Gastrocnemius medialis (tissue), 4 donors: Measurements from ENCODE around the gene FTCD. TPM values are rescaled to one million over a fixed set of nuclear protein-coding genes. Genes with fewer than 3 reads are reported as not detected.

Experiments
- ATAC-seq, 2 donors: fragments of 150-250 bp; one replicate each; pipeline ENCODE4 v1.9.1; 2016
- DNase-seq, 2 donors: peaks; one replicate each; pipeline ENCODE4 v3.0.0-alpha.2; 2019
- H3K27ac ChIP-seq, 4 donors: fragments of 200-600 bp; sonication (generic); 1 replicate in 1 of 4; 2 replicates in 3 of 4; pipeline ENCODE4 v1.5.1; 2016 to 2018; ENCODE audit warnings: mild to moderate bottlenecking in 2 of 4, moderate library complexity in 1 of 4
- H3K27me3 ChIP-seq, 3 donors: fragments of 200-600 bp; sonication (generic) in 2 of 3; 1 replicate in 1 of 3; 2 replicates in 2 of 3; pipeline versions ENCODE4 v1.5.1 to v1.6.0; 2016 to 2019; ENCODE audit warnings: mild to moderate bottlenecking in 1 of 3, moderate library complexity in 1 of 3
- H3K36me3 ChIP-seq, 2 donors: fragments of 200-600 bp; sonication (generic) in 1 of 2; one replicate each; pipeline ENCODE4 v1.5.1; 2017 to 2018
- H3K4me1 ChIP-seq, 2 donors: fragments of 200-600 bp; sonication (generic) in 1 of 2; one replicate each; pipeline ENCODE4 v1.5.1; 2016 to 2017; ENCODE audit warnings: mild to moderate bottlenecking in 2 of 2
- H3K4me3 ChIP-seq, 4 donors: fragments of 200-600 bp; sonication (generic) in 3 of 4; 1 replicate in 1 of 4; 2 replicates in 3 of 4; pipeline ENCODE4 v1.5.1; 2016 to 2019; ENCODE audit warnings: mild to moderate bottlenecking in 2 of 4
- H3K9me3 ChIP-seq, 3 donors: fragments of 200-600 bp; sonication (generic) in 2 of 3; 1 replicate in 1 of 3; 2 replicates in 2 of 3; pipeline ENCODE4 v1.5.1; 2016 to 2019
- POLR2A ChIP-seq, 2 donors: fragments of 450-650 bp; IDR thresholded peaks; one replicate each; pipeline ENCODE4 v1.6.1; 2017; ENCODE audit warnings: antibody characterized with exemption in 2 of 2, mild to moderate bottlenecking in 2 of 2, moderate library complexity in 2 of 2
- in situ Hi-C, 4 donors: fragments of 200-750 bp; cut with MboI; loops; one replicate each; pipeline versions ENCODE4 v1.15.0 to v1.8.0; 2017; ENCODE audit warnings: low sequenced_read_pairs in 4 of 4
- intact Hi-C: fragments of 100-400 bp; cut with DNase I; formaldehyde crosslinking; loops from one replicate; pipeline ENCODE4 v1.15.1; 2023; ENCODE audit warnings: low total_unique reads
- total RNA-seq, 4 donors: library from RNA; depleted of rRNA; stranded (reverse); fragments of >200 nt; gene quantifications; one replicate each; pipeline versions ENCODE4 v1.1.0 to v1.2.3, GENCODE V29; 2016
- TF ChIP-seq, protein P1 (sequence below), 5 experiments: fragments of 450-650 bp in 3 of 5; fragments of 200-600 bp in 2 of 5; sonication (generic) in 2 of 5; IDR thresholded peaks in 4 of 5; conservative IDR thresholded peaks in 1 of 5; 1 replicate in 4 of 5; 2 replicates in 1 of 5; pipeline ENCODE4 v1.5.1; 2016 to 2019; ENCODE audit warnings: antibody characterized with exemption in 5 of 5, mild to moderate bottlenecking in 3 of 5, moderate library complexity in 3 of 5

FTCD gene
- total RNA-seq, 4 donors from 2014 or later: 0.33 to 0.95 TPM; not detected in 2

DNA sequence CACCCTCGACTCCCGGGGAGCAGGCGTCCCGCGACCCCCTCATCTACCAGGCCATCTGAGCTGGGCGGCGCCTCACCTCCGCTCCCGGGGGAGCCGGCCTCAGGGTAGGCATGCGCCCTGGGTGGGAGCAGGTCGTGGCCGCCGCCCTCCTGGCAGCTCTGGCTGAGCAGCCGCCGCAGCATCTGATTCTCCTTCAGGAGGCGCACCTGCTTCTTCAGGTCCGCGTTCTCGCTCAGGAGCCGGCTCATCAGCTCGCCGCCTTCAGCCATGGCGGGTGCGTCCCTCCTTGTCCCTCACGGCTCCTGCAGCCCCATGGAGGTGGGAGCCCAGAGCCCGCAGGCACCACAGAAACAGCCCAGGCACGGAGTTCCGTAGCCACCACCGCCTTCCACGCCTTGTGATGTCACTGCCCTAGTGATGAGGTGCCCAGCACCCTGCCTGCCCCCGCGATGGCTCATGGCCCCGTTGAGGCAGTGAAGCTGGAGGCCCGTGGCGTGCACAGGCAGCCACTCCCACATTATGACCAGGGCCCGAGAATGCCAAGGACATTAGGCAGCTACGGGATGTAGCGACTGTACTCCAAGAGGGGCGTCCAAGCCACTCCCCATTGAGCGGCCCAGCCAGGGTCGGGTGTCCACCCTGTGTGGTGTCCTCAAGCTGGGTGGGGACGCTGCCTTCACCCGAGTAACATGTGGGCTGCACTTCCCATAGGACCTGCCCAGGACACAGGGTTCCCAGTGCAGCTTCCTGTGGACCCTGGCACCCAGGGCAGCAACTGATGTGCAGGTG, 27.4 kb upstream of the FTCD start:
- no peak overlapping the region for H3K4me3 ChIP-seq
- H3K36me3 ChIP-seq: no peaks in the 10 kb centered on the region
- intact Hi-C loops (no loop called here), in situ Hi-C loops (no loop called here)
- DNase-seq: no peak
- peaks cover 4 to 13% of the 10 kb centered on the region in 2 donors for H3K4me1 ChIP-seq
- no peaks in the 10 kb centered on the region for H3K9me3 ChIP-seq
- no peak overlapping the region for H3K27ac ChIP-seq
- H3K27me3 ChIP-seq: no peaks in the 10 kb centered on the region
- no peak for TF ChIP-seq POLR2A (IDR thresholded peaks at IDR 0.05)
- TF ChIP-seq, protein P1, sequence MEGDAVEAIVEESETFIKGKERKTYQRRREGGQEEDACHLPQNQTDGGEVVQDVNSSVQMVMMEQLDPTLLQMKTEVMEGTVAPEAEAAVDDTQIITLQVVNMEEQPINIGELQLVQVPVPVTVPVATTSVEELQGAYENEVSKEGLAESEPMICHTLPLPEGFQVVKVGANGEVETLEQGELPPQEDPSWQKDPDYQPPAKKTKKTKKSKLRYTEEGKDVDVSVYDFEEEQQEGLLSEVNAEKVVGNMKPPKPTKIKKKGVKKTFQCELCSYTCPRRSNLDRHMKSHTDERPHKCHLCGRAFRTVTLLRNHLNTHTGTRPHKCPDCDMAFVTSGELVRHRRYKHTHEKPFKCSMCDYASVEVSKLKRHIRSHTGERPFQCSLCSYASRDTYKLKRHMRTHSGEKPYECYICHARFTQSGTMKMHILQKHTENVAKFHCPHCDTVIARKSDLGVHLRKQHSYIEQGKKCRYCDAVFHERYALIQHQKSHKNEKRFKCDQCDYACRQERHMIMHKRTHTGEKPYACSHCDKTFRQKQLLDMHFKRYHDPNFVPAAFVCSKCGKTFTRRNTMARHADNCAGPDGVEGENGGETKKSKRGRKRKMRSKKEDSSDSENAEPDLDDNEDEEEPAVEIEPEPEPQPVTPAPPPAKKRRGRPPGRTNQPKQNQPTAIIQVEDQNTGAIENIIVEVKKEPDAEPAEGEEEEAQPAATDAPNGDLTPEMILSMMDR (IDR thresholded peaks at IDR 0.05 in 4 of 5, conservative IDR thresholded peaks at IDR 0.05 in 1 of 5): no peak
- ATAC-seq: no peak

DNA sequence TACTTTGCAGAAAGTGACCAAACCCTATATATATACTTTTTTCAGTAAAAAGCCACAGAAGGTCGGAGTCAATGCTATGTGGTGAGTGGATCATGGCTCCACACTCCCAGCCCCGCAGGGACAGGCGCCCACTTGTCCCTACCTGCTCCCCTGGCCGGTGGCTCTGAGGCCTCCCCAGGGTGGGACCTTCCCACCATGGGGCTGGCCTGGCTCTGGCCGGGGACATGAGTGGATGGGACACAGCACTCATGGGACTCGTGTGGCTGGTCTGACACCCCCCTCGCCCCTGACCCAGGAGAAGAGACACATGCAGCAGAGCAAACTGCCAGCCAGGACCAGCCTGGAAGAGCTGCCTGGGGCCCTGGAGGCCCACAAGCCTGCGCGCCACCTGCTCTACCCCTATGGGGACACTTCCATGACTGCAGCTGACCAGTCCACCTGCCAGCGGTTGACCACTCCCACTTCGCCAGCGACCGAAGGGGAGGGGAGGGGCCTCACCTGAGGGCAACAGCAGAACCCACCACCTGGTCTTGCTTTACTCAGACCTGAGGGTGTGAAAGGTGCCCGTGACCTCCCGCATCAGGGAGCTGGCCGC, 26.7 kb upstream of the FTCD start:
- H3K4me1 ChIP-seq: peaks cover 0 to 12% of the 10 kb centered on the region in 2 donors
- no peak for ATAC-seq
- DNase-seq: no peak
- no peaks in the 10 kb centered on the region for H3K36me3 ChIP-seq
- in situ Hi-C loops (no loop called here), intact Hi-C loops (no loop called here)
- no peaks in the 10 kb centered on the region for H3K9me3 ChIP-seq
- TF ChIP-seq, protein P1 (IDR thresholded peaks at IDR 0.05 in 4 of 5, conservative IDR thresholded peaks at IDR 0.05 in 1 of 5): no peak
- no peak for TF ChIP-seq POLR2A (IDR thresholded peaks at IDR 0.05)
- H3K27ac ChIP-seq: no peak overlapping the region
- no peak overlapping the region for H3K4me3 ChIP-seq
- no peaks in the 10 kb centered on the region for H3K27me3 ChIP-seq

DNA sequence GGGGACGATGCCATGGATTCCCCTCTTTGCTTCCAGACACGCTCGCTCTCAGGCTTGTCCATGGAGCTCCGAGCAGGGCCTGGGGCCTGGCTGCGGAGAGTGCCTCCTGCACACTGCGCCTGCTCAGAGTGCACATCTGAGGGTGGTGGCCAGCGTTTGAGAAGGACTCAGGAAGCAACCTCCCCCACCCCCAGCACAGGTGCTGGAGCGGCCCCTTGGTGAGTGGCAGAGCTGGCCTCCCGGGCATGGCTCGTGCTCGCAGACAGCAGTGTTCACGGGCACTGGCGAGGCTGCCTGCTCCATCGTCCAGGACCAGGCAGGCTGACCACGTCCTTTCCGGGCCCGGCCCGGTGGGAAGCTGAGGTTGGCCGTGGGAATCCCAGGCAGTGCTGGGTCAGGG, 26.1 kb upstream of the FTCD start:
- Histone ChIP-seq H3K4me3 (no peak overlapping the region), H3K36me3 (no peaks in the 10 kb centered on the region), H3K27me3 (no peaks in the 10 kb centered on the region), H3K4me1 (peaks cover 0 to 12% of the 10 kb centered on the region in 2 donors), H3K27ac (no peak overlapping the region), H3K9me3 (no peaks in the 10 kb centered on the region)
- DNase-seq: no peak
- no peak for ATAC-seq
- intact Hi-C loops (no loop called here), in situ Hi-C loops (no loop called here)
- no peak for TF ChIP-seq POLR2A (IDR thresholded peaks at IDR 0.05)
- TF ChIP-seq, protein P1 (IDR thresholded peaks at IDR 0.05 in 4 of 5, conservative IDR thresholded peaks at IDR 0.05 in 1 of 5): no peak

DNA sequence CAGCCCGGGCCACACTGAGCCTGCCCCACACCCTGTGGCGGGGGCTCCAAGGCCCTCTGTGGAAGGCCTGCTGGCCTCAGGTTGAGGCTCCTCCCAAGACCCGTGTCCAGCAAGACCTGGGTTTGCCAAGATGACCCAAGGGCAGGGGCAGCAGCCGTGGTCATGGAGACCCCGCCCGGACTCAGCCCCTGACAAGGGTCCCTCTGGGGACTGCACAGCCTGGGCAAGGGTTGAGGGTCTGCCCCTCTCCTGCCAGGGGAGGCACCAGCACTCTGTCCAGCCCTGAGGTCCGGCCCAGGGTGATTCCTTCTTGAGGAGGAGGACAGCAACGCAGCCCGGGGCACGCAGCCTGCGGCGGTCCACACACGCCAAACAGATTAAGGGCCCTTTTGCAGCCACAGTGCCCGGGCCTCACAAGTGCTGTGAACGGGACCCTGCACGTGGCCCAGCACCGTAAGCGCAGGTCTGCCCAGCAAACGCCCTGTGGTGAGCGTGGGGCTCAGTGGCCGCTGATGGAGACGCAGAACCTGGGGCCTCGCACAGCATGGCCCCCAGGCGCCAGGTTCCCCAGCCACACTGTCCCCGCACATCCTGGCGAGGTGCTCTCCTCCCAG, 25.5 kb upstream of the FTCD start:
- H3K9me3 ChIP-seq: no peaks in the 10 kb centered on the region
- peaks cover 0 to 12% of the 10 kb centered on the region in 2 donors for H3K4me1 ChIP-seq
- intact Hi-C loops (no loop called here), in situ Hi-C loops (no loop called here)
- H3K27me3 ChIP-seq: no peaks in the 10 kb centered on the region
- no peak for ATAC-seq
- DNase-seq: no peak
- H3K36me3 ChIP-seq: no peaks in the 10 kb centered on the region
- no peak for TF ChIP-seq POLR2A (IDR thresholded peaks at IDR 0.05)
- TF ChIP-seq, protein P1 (IDR thresholded peaks at IDR 0.05 in 4 of 5, conservative IDR thresholded peaks at IDR 0.05 in 1 of 5): no peak
- no peak overlapping the region for H3K27ac ChIP-seq
- no peak overlapping the region for H3K4me3 ChIP-seq
